Panc1 (cell line): ENCODE data around the gene WDFY3. TPM values are rescaled to one million over a fixed set of nuclear protein-coding genes. Genes with fewer than 3 reads are reported as not detected.

Source experiments
- ATAC-seq: fragments of 200-7000 bp; cut with Tn5 transposase; 2 replicates; pipeline ENCODE4 v1.9.1; 2020; ENCODE audit warnings: mild to moderate bottlenecking, moderate library complexity
- BruUV-seq: library from RNA; stranded (reverse); fragments of 400-500 nt; replicated peaks from 2 replicates; lab custom pipeline; 2021; lab: Mats Ljungman, UMichigan
- CTCF ChIA-PET: fragments of 300-600 bp; sonication (Branson Sonifier 250); formaldehyde crosslinking; loops from one replicate; lab custom pipeline; 2022; ENCODE audit warnings: antibody characterized with exemption; lab: Charles Lee
- POLR2A ChIA-PET: fragments of 300-600 bp; sonication (Branson Sonifier 250); formaldehyde crosslinking; loops from one replicate; lab custom pipeline; 2022; ENCODE audit warnings: antibody characterized with exemption; lab: Charles Lee
- DNase-seq: peaks from one replicate; pipeline ENCODE4 v3.0.0-alpha.2; 2010; ENCODE audit warnings: low read depth, low spot score
- H3K27ac ChIP-seq: 2 replicates; pipeline ENCODE4 v1.5.1; 2011; ENCODE audit warnings: mild to moderate bottlenecking, low read length, inconsistent platforms
- H3K27me3 ChIP-seq: fragments of 200-500 bp; sonication (Bioruptor generic); 2 replicates; pipeline ENCODE4 v1.6.0; 2014; ENCODE audit warnings: low read length, inconsistent platforms; ENCODE audit not compliant: control insufficient read depth, insufficient read depth
- H3K36me3 ChIP-seq: fragments of 200-500 bp; sonication (Bioruptor generic); 2 replicates; pipeline ENCODE4 v1.5.1; 2014; ENCODE audit warnings: inconsistent platforms, mild to moderate bottlenecking, low read length, moderate library complexity; ENCODE audit not compliant: control insufficient read depth, insufficient read depth
- H3K4me1 ChIP-seq: 2 replicates; pipeline ENCODE4 v1.5.1; 2011; ENCODE audit warnings: inconsistent platforms, mild to moderate bottlenecking, low read length, moderate library complexity; ENCODE audit not compliant: control insufficient read depth, insufficient read depth
- H3K4me3 ChIP-seq, 2 experiments: 2 replicates each; pipeline ENCODE4 v1.5.1; 2011 to 2012; ENCODE audit warnings: low read depth in 2 of 2, low read length in 2 of 2, mild to moderate bottlenecking in 2 of 2, inconsistent platforms in 1 of 2, moderate library complexity in 1 of 2
- H3K9me3 ChIP-seq: fragments of 200-500 bp; sonication (Bioruptor generic); 2 replicates; pipeline ENCODE4 v1.5.1; 2014; ENCODE audit warnings: low read depth, mild to moderate bottlenecking, inconsistent platforms, low read length, moderate library complexity; ENCODE audit not compliant: control insufficient read depth, insufficient read depth
- CTCF ChIP-seq: fragments of 450-650 bp; IDR thresholded peaks from 2 replicates; pipeline ENCODE4 v1.5.1; 2017; ENCODE audit warnings: mild to moderate bottlenecking
- POLR2AphosphoS5 ChIP-seq: IDR thresholded peaks from 2 replicates; pipeline ENCODE4 v1.6.1; 2012; ENCODE audit warnings: mild to moderate bottlenecking, low read depth, low read length, moderate library complexity
- REST ChIP-seq, 2 experiments: IDR thresholded peaks; 2 replicates each; pipeline ENCODE4 v1.6.1; 2011 to 2012; ENCODE audit warnings: low read depth in 2 of 2, control low read depth in 1 of 2, low read length in 1 of 2, mild to moderate bottlenecking in 1 of 2, moderate library complexity in 1 of 2; ENCODE audit not compliant: insufficient read depth in 1 of 2
- SIN3A ChIP-seq: IDR thresholded peaks from 2 replicates; pipeline ENCODE4 v1.6.1; 2012; ENCODE audit warnings: low read depth, mild to moderate bottlenecking, low read length, moderate library complexity, borderline replicate concordance; ENCODE audit not compliant: insufficient read depth
- TCF7L2 ChIP-seq: IDR thresholded peaks from 2 replicates; pipeline ENCODE4 v1.6.1; 2011; ENCODE audit warnings: mild to moderate bottlenecking, low read depth, low read length, inconsistent platforms
- in situ Hi-C: cut with HindIII; loops from 2 replicates; pipeline ENCODE4 v1.10.0; 2016; ENCODE audit warnings: low sequenced_read_pairs, low pct_unique_long_range_greater_than_20kb
- intact Hi-C: fragments of 100-400 bp; cut with micrococcal nuclease; formaldehyde crosslinking; loops from one replicate; pipeline ENCODE4 v1.10.0; 2022; ENCODE audit not compliant: unreplicated experiment
- total RNA-seq: library from RNA; stranded (reverse); gene quantifications from one replicate; pipeline ENCODE4 v1.2.1, GENCODE V29; 2021; ENCODE audit not compliant: unreplicated experiment

Gene WDFY3
- total RNA-seq, 1 experiment from 2014 or later: 47.8 TPM

- intact Hi-C loops (no loop called here), in situ Hi-C loops (no loop called here)
- TF ChIP-seq CTCF (no peak), SIN3A (no peak), REST (IDR thresholded peaks at IDR 0.05; ENCODE audit: insufficient read depth in 1 of 2, low read depth in 2 of 2, low read length in 1 of 2) (no peak), POLR2AphosphoS5 (no peak), TCF7L2 (no peak)
- Histone ChIP-seq H3K4me1 (peaks cover 7% of the 10 kb centered on the region), H3K4me3 (no peak overlapping the region), H3K27me3 (no peaks in the 10 kb centered on the region), H3K27ac (no peak overlapping the region), H3K9me3 (no peaks in the 10 kb centered on the region), H3K36me3 (peaks cover 3% of the 10 kb centered on the region; the same call in 1 of the 2 replicates)
- ChIA-PET CTCF (no interaction called here), POLR2A (no interaction called here)
- BruUV-seq: no TSS peak
- DNase-seq (no peak), ATAC-seq (no peak)
Observed at GRCh38 chr4:84677093-84677492, 289.4 kb downstream of the WDFY3 start.

- Histone ChIP-seq H3K9me3 (no peaks in the 10 kb centered on the region), H3K27ac (no peak overlapping the region), H3K27me3 (no peaks in the 10 kb centered on the region), H3K4me3 (no peak overlapping the region), H3K4me1 (no peaks in the 10 kb centered on the region), H3K36me3 (peaks cover 7% of the 10 kb centered on the region)
- intact Hi-C loops: no loop called here
- TF ChIP-seq POLR2AphosphoS5 (no peak), TCF7L2 (no peak), REST (IDR thresholded peaks at IDR 0.05; ENCODE audit: insufficient read depth in 1 of 2, low read depth in 2 of 2, low read length in 1 of 2) (no peak), SIN3A (no peak), CTCF (no peak)
- ATAC-seq: no peak
- ChIA-PET CTCF (no interaction called here), POLR2A (no interaction called here)
- BruUV-seq: no TSS peak
- in situ Hi-C loops: no loop called here
- no peak for DNase-seq
Observed at GRCh38 chr4:84673475-84674240, 292.8 kb downstream of the WDFY3 start.
